GM21619 (cell line): Measurements from ENCODE around the gene TLN1.

ENCODE experiments used
- ATAC-seq: cut with Tn5 transposase; IDR thresholded peaks from one replicate; pipeline ENCODE4 v1.9.1; 2021; ENCODE audit not compliant: unreplicated experiment

TLN1 gene

GRCh38 chr9:35756275-35757225, 24.6 kb upstream of the TLN1 start:
- peak; percentile 59 for ATAC-seq

- ATAC-seq, result no peak
Measured at GRCh38 chr9:35755071-35755470, 23.1 kb upstream of the TLN1 start.

GRCh38 chr9:35754264-35754663, 22.3 kb upstream of the TLN1 start, which contains the start of gene MSMP:
TSS of gene MSMP (minus strand) at chr9:35754276. CDS start at chr9:35754129, 147 bp downstream.
- no peak for ATAC-seq

GRCh38 chr9:35753466-35753865, 21.5 kb upstream of the TLN1 start:
- no peak for ATAC-seq

GRCh38 chr9:35750256-35750531, 18.2 kb upstream of the TLN1 start:
- no peak for ATAC-seq

- peak; percentile 31 for ATAC-seq
Measured at GRCh38 chr9:35749515-35750255, 17.7 kb upstream of the TLN1 start.

GRCh38 chr9:35748858-35749514, 17.0 kb upstream of the TLN1 start, which contains the start of the genes GBA2 and RGP1:
TSS of gene GBA2 (minus strand) at chr9:35749228. CDS start at chr9:35748704, 524 bp downstream.
TSS of gene RGP1 (plus strand) at chr9:35749287. CDS start at chr9:35749756, 469 bp downstream.
- ATAC-seq, result peak; percentile 73

GRCh38 chr9:35748242-35748857, 16.4 kb upstream of the TLN1 start:
- no peak for ATAC-seq

GRCh38 chr9:35746583-35746982, 14.6 kb upstream of the TLN1 start:
- ATAC-seq, result no peak

GRCh38 chr9:35745569-35745968, 13.6 kb upstream of the TLN1 start:
- ATAC-seq, result no peak

- ATAC-seq, result no peak
Measured at GRCh38 chr9:35743880-35744518, 12.0 kb upstream of the TLN1 start.

GRCh38 chr9:35743452-35743851, 11.5 kb upstream of the TLN1 start:
- ATAC-seq, result no peak

- ATAC-seq, result no peak
Measured at GRCh38 chr9:35741740-35742139, 9.7 kb upstream of the TLN1 start.

- ATAC-seq, result no peak
Measured at GRCh38 chr9:35740243-35740642, 8.2 kb upstream of the TLN1 start.

- no peak for ATAC-seq
Measured at GRCh38 chr9:35738924-35739323, 6.9 kb upstream of the TLN1 start.

GRCh38 chr9:35738186-35738585, 6.2 kb upstream of the TLN1 start:
- no peak for ATAC-seq

GRCh38 chr9:35737143-35737542, 5.1 kb upstream of the TLN1 start:
- ATAC-seq, result no peak

- ATAC-seq, result no peak
Measured at GRCh38 chr9:35736201-35736633, 4.2 kb upstream of the TLN1 start.

GRCh38 chr9:35734096-35734495, 2.1 kb upstream of the TLN1 start:
- ATAC-seq, result no peak

- ATAC-seq, result no peak
Measured at GRCh38 chr9:35732800-35733541, 976 bp upstream of the TLN1 start.
